GM19025 (cell line): ENCODE data around the gene HYLS1.

ENCODE experiments used
- ATAC-seq: cut with Tn5 transposase; IDR thresholded peaks from one replicate; pipeline ENCODE4 v1.9.1; 2021; ENCODE audit warnings: mild to moderate bottlenecking, low read depth, moderate library complexity; ENCODE audit not compliant: unreplicated experiment

HYLS1 gene

DNA sequence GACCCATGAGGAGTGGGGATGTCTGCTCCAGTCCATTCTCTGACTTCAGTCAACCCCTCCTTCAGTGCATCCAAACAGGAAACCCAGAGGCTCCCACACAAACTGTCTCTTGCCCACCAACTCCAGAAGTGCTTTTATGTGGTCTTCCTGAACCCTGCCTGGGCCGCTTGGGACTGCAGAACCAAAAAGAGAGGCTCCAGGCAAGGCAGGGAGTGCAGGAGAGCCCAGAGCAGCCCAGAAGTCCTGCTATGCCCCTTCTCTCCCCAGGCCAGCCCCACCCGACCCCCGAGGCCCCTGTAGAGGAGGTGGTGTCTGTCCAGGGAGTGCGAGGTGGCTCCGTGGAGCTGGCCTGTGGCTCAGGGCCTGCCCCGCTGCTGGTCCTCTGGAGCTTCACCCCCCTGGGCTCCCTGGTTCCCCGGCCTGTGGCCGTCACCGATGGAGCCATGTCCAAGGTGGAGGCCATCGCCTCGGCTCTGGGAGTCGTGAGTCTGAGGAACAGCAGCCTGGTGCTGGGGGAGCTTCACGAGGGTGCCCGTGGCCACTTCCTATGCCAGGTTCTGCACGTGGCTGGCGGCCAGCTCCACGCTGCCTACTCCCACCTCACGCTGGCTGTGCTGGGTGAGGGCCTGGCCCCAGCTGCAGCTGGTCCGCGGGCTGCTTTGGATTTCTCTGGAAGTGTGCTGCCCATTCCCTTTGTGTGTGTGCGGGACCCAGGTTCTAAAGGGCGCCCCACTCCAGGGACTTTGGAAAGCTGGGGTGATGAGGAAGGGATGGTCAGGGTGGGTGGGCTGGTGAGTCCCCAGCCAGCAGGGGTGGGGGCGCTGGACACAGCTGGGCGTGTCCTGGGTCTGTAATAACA, 60.2 kb downstream of the HYLS1 start:
- no peak for ATAC-seq

DNA sequence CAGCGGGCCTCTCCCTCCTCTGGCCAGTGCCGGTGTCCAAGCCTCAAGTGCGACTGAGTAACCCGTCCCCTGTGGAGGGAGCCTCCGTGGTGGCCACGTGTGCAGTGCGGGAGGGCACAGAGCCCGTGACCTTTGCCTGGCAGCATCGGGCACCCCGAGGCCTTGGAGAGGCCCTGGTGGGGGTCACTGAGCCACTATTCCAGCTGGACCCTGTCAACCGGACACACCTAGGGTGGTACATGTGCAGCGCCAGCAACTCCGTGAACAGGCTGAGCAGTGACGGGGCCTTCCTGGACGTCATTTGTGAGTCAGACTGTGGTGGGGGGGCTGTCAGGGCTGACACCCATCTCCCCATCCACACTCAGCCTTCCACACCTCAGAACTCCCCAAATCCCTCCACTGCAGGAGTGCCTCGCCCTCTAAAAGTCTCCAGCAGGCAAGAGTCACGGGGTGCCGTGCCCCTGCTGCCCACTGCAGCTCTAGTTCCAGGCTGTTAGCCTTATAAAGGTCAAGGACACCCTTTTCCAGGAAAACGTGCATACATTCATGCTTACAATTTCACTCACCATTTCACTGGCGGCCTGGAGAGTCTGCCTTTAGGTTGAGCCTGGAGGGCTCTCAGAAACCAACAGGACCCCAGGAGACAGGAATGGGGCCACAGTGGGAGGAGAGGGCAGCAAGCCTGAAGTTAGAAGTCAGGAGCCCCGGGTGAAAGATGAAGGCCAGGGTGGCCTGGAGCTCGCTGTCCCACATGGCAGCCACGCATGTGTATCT, 61.0 kb downstream of the HYLS1 start:
- no peak for ATAC-seq

GRCh38 chr11:125949271-125950177, 62.1 kb downstream of the HYLS1 start:
- no peak for ATAC-seq

DNA sequence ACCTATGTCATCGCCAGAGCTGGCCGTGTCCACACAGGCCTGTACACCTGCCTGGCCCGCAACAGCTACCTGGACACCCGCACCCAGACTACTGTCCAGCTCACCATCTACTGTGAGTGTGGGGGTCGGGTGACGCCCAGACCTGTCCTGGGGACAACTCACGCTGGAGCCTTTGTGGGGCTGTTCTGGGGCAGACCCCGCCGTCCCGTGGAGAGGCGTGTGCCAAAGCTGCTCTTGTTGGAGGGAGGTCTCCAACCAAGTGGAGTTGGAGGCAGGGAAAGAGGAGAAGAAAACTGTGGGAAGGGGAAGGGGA, 62.7 kb downstream of the HYLS1 start:
- no peak for ATAC-seq
